DND-41 (cell line): Measurements from ENCODE around the gene PHLPP1.

Experiments
- EZH2 ChIP-seq: IDR thresholded peaks from 3 replicates; pipeline ENCODE4 v1.6.1; 2012; ENCODE audit warnings: borderline replicate concordance, low read depth, mild to moderate bottlenecking, moderate library complexity, low read length, inconsistent platforms; ENCODE audit not compliant: severe bottlenecking
- TF ChIP-seq, protein P1 (sequence below): IDR thresholded peaks from 2 replicates; pipeline ENCODE4 v1.5.1; 2012; ENCODE audit warnings: borderline replicate concordance, low read length, moderate library complexity, mild to moderate bottlenecking; ENCODE audit not compliant: poor library complexity, severe bottlenecking; ENCODE audit errors: extremely low read depth

DNA sequence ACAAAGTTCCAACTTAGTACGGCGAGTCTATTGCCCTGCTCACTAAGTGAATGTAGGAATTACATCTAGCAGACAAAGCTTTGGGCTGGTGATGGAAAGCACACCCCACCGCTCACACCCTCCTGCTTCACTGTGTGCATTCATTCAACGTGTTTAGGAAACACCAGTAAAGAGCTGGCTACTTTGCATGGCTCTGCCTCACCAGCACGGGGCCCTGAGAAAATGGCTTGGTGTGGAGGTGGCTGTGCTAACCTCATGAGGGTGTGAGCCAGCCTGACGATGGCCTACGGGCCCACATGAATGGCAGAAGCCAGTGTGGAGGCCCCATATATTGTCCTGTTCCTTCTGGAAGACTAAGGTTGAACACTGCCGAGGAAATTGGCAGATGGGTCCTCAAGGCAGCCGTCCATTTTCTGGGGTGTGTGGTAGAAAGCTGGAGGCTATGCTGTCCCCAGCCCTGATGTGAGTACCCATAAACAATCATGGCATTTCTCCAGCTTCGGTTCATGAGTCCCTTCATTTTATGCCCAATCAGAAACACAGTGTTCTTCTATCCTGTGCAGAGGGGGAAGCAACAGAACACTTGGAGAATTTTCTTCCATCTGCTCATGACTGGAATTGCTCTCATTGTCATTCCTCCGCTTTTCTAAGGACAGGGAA lies 269.4 kb downstream of the PHLPP1 start:
- TF ChIP-seq, protein P1, sequence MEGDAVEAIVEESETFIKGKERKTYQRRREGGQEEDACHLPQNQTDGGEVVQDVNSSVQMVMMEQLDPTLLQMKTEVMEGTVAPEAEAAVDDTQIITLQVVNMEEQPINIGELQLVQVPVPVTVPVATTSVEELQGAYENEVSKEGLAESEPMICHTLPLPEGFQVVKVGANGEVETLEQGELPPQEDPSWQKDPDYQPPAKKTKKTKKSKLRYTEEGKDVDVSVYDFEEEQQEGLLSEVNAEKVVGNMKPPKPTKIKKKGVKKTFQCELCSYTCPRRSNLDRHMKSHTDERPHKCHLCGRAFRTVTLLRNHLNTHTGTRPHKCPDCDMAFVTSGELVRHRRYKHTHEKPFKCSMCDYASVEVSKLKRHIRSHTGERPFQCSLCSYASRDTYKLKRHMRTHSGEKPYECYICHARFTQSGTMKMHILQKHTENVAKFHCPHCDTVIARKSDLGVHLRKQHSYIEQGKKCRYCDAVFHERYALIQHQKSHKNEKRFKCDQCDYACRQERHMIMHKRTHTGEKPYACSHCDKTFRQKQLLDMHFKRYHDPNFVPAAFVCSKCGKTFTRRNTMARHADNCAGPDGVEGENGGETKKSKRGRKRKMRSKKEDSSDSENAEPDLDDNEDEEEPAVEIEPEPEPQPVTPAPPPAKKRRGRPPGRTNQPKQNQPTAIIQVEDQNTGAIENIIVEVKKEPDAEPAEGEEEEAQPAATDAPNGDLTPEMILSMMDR, result no peak
- TF ChIP-seq EZH2, result no peak
